Endometrial microvascular endothelial cells (primary cell): ENCODE data around the gene AKAP9. TPM values are rescaled to one million over a fixed set of nuclear protein-coding genes. Genes with fewer than 3 reads are reported as not detected.
"Not testable (repeated sequence)": the region's sequence is repeated elsewhere in the genome, so short reads cannot be mapped to it uniquely, and the experiment has no call there.

Experiments used
- in situ Hi-C: cut with HindIII; loops from 2 replicates; pipeline ENCODE4 v1.10.0; 2017; ENCODE audit warnings: low sequenced_read_pairs, low pct_unique_long_range_greater_than_20kb; ENCODE audit errors: inconsistent ontology term
- total RNA-seq: library from RNA; depleted of rRNA; stranded (reverse); fragments of >200 nt; gene quantifications from one replicate; pipeline ENCODE4 v1.2.3, GENCODE V29; 2015; ENCODE audit errors: inconsistent ontology term

Gene AKAP9
- total RNA-seq, 1 donor from 2014 or later: 12.3 TPM

- in situ Hi-C loops: no loop called here
Measured at GRCh38 chr7:92108821-92109220, 168.2 kb downstream of the AKAP9 start.

DNA sequence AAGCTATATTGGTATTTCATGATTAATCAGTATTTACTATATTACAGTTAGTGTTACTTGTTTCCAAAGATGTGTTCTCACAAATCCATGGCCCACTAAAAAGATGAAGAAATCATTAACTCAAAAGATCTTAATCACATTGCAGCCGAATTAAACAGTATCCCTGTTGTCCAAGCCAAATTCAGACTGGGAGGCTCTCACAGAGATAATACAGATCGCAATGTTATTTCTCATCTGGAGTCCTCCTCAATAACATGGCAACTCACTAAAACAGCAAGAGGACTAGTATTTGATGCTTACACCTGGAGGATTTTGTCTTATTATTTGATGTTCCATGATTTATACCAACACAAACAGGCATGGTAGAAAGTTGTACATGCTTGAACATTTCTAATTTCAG lies 170.2 kb downstream of the AKAP9 start:
- in situ Hi-C loops: no loop called here

DNA sequence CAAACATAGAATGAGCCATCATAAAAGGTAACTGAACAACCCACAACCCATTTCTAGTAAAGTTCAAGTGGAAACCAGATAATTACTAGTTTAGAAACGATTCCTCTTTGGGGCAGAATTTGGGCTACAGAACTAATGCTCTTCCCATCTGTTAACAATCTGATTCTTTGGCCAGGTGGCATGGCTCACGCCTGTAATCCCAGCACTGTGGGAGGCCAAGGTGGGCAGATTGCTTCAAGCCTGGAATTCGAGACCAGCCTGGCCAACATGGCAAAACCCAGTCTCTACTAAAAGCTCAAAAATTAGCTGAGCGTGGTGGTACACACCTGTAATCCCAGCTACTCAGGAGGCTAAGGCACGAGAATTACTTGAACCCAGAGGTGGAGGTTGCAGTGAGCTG lies 175.2 kb downstream of the AKAP9 start:
- in situ Hi-C loops: no loop called here

DNA sequence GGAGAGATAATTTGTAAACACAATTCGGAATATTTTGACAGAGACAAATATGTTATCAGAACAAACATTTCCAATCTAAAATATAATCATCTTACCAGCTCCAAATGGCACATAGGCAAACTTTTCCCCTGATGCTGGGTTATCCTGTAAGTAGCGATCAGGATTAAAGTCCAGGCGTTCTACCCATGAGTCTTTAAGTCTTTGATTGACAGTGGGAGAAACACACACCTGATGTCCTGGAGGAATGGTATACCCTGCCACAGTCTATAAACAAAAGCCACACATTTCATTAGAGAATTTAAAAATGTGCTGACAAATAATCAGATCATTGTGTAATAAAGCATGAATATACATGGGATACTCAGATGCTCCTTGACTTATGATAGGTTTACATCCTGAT lies 176.3 kb downstream of the AKAP9 start:
- in situ Hi-C loops: no loop called here

GRCh38 chr7:92119213-92119759 lies 178.6 kb downstream of the AKAP9 start:
- in situ Hi-C loops: no loop called here

DNA sequence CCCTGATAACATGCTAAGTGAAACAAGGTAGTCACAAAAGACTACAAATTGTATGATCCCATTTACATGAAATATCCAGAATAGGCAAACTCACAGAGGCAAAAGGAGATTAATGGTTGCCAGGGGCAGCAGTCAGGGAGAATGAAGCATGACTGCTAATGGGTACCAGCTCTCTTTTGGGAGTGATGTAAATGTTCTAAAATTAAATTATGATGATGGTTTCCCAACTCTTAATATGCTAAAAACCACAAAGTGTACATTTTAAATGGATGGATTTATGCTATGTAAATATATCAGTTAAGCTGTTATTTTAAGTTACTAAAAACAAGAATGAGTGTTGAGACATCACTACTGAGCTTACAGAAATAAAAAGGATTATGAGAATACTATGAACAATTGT lies 181.0 kb downstream of the AKAP9 start:
- in situ Hi-C loops: no loop called here

GRCh38 chr7:92131093-92131492 lies 190.4 kb downstream of the AKAP9 start:
- in situ Hi-C loops: no loop called here

DNA sequence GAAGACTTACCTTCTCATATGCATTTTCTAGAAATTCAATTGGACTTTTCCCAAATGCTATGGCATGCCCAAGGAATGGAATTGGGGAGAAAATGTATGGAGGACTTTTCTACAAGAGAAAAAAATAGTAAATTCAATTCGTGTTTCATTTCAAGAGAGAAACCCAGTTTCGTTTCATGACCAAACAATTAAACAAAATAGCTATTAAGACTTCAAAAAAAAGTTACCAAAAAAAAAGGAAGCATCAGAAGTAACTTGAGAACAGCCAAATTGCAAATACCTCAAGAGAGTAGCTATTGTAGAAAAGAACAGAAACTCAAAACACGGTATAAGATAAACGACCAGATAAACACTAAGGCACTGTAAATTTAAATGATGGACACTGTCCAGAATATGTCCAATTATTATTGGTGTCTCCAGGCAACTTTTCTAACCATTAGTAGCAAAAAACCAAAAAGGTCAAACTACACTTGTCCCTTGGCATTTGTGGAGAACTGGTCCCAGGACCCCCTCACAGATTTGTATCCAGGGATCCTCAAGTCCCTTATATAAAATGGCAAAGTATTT lies 191.2 kb downstream of the AKAP9 start:
- in situ Hi-C loops: no loop called here

DNA sequence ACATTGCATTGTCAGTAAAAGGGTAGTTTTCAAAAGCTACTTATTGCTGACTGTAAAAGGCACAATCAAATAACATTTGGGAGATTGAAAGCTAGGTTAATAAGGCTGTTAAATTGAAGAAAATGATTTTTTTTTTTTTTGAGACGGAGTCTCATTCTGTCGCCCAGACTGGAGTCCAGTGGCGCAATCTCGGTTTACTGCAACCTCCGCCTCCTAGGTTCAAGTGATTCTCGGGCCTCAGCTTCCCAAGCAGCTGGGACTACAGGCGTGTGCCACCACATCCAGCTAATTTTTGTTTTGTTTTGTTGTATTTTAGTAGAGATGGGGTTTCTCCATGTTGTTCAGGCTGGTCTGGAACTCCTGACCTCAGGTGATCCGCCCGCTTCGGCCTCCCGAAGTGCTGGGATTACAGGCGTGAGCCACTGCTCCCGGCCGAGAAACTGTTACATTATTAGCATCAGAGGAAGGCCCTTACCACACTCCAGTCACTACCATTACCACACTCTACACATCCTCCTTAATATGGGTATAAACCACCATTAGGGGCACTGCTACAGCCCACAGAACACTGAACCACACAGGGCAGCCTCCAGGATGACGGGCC lies 192.6 kb downstream of the AKAP9 start:
- in situ Hi-C loops: no loop called here

GRCh38 chr7:92133737-92134270 lies 193.1 kb downstream of the AKAP9 start:
- in situ Hi-C loops: no loop called here

DNA sequence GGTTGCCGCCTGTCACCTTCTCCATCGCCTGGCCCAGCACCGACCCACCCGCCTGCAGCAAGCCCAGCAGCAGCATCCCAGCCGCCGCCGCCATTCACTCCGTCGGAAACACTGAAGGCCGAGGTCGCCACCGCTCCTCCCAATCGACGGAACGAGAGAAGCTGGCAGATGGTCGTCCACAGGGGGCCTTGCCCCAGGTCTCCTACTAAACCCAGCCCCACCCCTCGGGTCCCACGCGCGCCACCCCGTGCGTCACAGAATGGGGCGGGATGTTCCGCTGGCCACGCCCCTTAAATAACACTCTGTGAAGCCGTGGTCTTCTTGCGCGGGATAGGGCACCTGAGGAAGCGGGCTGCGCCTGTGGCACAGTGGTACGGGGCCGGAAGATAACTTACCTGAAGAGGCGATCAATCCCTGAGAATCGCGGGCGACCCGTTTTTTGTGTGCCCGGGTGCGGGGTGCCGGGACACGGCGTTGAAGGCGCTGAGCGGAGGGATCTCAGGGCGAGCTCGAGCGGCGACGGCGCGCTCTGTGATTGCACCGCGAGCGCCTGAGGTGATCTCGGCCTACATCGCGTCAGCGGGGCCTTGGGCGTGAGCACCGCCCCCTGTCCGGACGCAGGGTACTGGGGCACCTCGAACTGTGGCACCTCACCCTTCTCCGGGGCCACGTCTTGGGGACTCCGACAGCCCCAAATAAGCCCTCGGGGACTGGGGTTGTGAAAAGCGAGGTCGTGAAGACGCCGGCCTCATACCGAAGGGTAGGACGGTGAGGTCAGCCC lies 193.8 kb downstream of the AKAP9 start, which contains the start of gene CYP51A1:
TSS of gene CYP51A1 (minus strand) at position 207 of the 781 bp plus-strand sequence. CDS start at position 94, 113 bp downstream.
- in situ Hi-C loops: no loop called here

- in situ Hi-C loops: no loop called here
Measured at GRCh38 chr7:92135052-92135889, 194.6 kb downstream of the AKAP9 start.

DNA sequence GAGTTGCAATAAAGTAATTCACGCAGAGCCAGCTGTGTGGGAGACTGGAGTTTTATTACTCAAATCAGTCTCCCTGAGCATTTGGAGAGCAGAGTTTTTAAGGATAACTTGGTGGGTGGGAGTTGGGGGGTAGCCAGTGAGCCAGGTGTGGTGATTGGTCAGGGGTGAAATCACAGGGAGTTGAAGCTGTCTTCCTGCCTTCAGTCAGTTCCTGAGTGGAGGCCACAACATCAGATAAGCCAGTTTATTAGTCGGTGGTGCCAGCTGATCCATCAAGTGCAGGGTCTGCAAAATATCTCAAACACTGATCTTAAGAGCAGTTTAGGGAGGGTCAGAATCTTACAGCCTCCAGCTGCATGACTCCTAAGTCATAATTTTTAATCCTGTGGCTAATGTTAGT lies 196.9 kb downstream of the AKAP9 start:
- in situ Hi-C loops: no loop called here

DNA sequence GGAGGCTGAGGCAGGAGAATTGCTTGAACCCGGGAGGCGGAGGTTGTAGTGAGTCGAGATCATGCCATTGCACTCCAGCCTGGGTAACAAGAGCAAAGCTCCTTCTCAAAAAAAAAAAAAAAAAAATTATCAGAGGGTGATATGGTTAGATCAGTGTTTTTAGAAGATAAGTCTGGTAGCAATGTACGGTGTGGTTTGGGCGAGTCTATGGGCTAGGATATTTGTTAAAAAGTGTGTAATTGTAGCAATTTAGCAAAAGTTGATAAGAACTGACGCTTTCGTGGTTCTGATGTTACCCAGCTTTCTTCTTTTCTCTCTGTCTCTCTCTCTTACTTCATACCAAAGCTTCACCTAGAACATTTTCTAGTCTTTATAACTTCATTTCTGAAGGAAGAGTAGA lies 200.5 kb downstream of the AKAP9 start:
- in situ Hi-C loops: no loop called here

- in situ Hi-C loops: not testable (repeated sequence)
Measured at GRCh38 chr7:92142791-92143190, 202.1 kb downstream of the AKAP9 start.

GRCh38 chr7:92143192-92143880 lies 202.7 kb downstream of the AKAP9 start:
- in situ Hi-C loops: not testable (repeated sequence)

DNA sequence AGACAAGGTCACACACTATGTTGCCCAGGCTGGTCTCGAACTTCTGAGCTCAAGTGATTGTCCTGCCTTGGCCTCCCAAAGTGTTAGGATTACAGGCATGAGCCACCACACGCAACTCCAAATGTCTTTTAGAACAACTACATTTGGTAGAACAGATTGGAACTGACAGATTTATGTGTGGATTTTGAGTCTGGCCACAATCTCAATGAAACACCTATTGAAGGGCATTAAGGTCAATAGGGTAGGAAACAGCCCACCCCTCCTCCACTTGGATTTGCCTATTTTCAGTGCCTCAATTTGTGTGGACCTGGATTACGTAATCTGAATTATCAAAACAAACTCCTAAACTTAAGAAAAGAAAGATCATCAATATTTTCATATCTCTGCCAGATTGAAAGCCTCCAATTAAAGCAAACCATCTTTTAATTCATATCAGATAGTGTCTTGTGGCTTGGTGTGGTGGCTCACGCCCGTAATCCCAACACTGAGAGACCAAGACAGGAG lies 209.1 kb downstream of the AKAP9 start:
- in situ Hi-C loops: no loop called here

GRCh38 chr7:92150450-92151017 lies 209.9 kb downstream of the AKAP9 start:
- in situ Hi-C loops: no loop called here
